ENCODE data around the gene C1QTNF8. TPM values are rescaled to one million over a fixed set of nuclear protein-coding genes. Genes with fewer than 3 reads are reported as not detected.

Gene C1QTNF8
- total RNA-seq, 6 donors from 2014 or later, result 0.30 TPM; not detected in 5

GRCh38 chr16:1123525-1124230 is 27.6 kb upstream of the C1QTNF8 start:
- Histone ChIP-seq H3K9me3 (no peaks in the 10 kb centered on the region), H3K4me1 (no peaks in the 10 kb centered on the region), H3K27ac (no peak overlapping the region), H3K4me3 (no peak overlapping the region), H3K27me3 (no peaks in the 10 kb centered on the region), H3K36me3 (no peaks in the 10 kb centered on the region)
- peak in 1 of 2 donors; percentile 65 for DNase-seq
- 60 to 64% methylated on average over 9 to 10 of the region's 21 CpGs for WGBS, 2 donors
- no peak for ATAC-seq (ENCODE audit: low FRiP score in 2 of 2)
- TF ChIP-seq CTCF (IDR thresholded peaks at IDR 0.05), result no peak
- TF ChIP-seq EP300 (IDR thresholded peaks at IDR 0.05), result no peak
- TF ChIP-seq POLR2AphosphoS5 (IDR thresholded peaks at IDR 0.05), result no peak
- TF ChIP-seq POLR2A (IDR thresholded peaks at IDR 0.05), result no peak

- ATAC-seq (ENCODE audit: low FRiP score in 2 of 2) (no peak), DNase-seq (peak in 1 of 2 donors; percentile 66)
- Histone ChIP-seq H3K4me3 (no peak overlapping the region), H3K4me1 (no peaks in the 10 kb centered on the region), H3K27me3 (peaks cover 0 to 6% (median 0%) of the 10 kb centered on the region in 4 donors), H3K36me3 (no peaks in the 10 kb centered on the region), H3K27ac (no peak overlapping the region), H3K9me3 (no peaks in the 10 kb centered on the region)
- TF ChIP-seq CTCF (IDR thresholded peaks at IDR 0.05) (no peak), POLR2A (IDR thresholded peaks at IDR 0.05) (no peak), EP300 (IDR thresholded peaks at IDR 0.05) (no peak), POLR2AphosphoS5 (IDR thresholded peaks at IDR 0.05) (no peak)
- WGBS, 2 donors, result 79 to 83% methylated on average over 8 to 14 of the region's 14 CpGs
Measured at GRCh38 chr16:1122398-1122765, 26.3 kb upstream of the C1QTNF8 start.

- Histone ChIP-seq H3K36me3 (no peaks in the 10 kb centered on the region), H3K4me3 (no peak overlapping the region), H3K4me1 (no peaks in the 10 kb centered on the region), H3K27ac (no peak overlapping the region), H3K27me3 (peaks cover 0 to 6% (median 0%) of the 10 kb centered on the region in 4 donors), H3K9me3 (no peaks in the 10 kb centered on the region)
- DNase-seq (peak in 1 of 2 donors; percentile 70), ATAC-seq (ENCODE audit: low FRiP score in 2 of 2) (no peak)
- TF ChIP-seq CTCF (IDR thresholded peaks at IDR 0.05) (no peak), POLR2AphosphoS5 (IDR thresholded peaks at IDR 0.05) (no peak), EP300 (IDR thresholded peaks at IDR 0.05) (no peak), POLR2A (IDR thresholded peaks at IDR 0.05) (no peak)
- WGBS, 2 donors, result 78 to 79% methylated on average over 24 to 26 of the region's 30 CpGs
Measured at GRCh38 chr16:1121601-1122397, 25.8 kb upstream of the C1QTNF8 start.

GRCh38 chr16:1121009-1121408 is 25.0 kb upstream of the C1QTNF8 start:
- Histone ChIP-seq H3K4me3 (no peak overlapping the region), H3K9me3 (no peaks in the 10 kb centered on the region), H3K36me3 (no peaks in the 10 kb centered on the region), H3K4me1 (no peaks in the 10 kb centered on the region), H3K27ac (no peak overlapping the region), H3K27me3 (peaks cover 0 to 6% (median 0%) of the 10 kb centered on the region in 4 donors)
- 63 to 69% methylated on average over 12 to 14 of the region's 23 CpGs for WGBS, 2 donors
- ATAC-seq (ENCODE audit: low FRiP score in 2 of 2) (no peak), DNase-seq (peak in 1 of 2 donors; percentile 80)
- no peak for TF ChIP-seq POLR2A (IDR thresholded peaks at IDR 0.05)
- TF ChIP-seq CTCF (IDR thresholded peaks at IDR 0.05), result no peak
- no peak for TF ChIP-seq POLR2AphosphoS5 (IDR thresholded peaks at IDR 0.05)
- no peak for TF ChIP-seq EP300 (IDR thresholded peaks at IDR 0.05)

Measured in upper lobe of left lung (tissue), 6 donors.